Myocyte (in vitro differentiated cells): ENCODE measurements around the gene SALL1. TPM values are rescaled to one million over a fixed set of nuclear protein-coding genes. Genes with fewer than 3 reads are reported as not detected.

Experiments
- DNase-seq: peaks from one replicate; pipeline ENCODE4 v3.0.0-alpha.2; 2012; ENCODE audit warnings: low read depth
- polyA plus RNA-seq: library from polyadenylated mRNA; unstranded; fragments of >200 nt; gene quantifications from one replicate; pipeline ENCODE4 v1.2.1, GENCODE V29; 2012; ENCODE audit warnings: missing spikeins
- total RNA-seq: library from RNA; depleted of rRNA; stranded (reverse); fragments of >200 nt; gene quantifications from 2 replicates; pipeline ENCODE4 v1.2.3, GENCODE V29; 2014

SALL1 gene
- not detected in 2 replicates for total RNA-seq
- not detected for polyA plus RNA-seq

DNA sequence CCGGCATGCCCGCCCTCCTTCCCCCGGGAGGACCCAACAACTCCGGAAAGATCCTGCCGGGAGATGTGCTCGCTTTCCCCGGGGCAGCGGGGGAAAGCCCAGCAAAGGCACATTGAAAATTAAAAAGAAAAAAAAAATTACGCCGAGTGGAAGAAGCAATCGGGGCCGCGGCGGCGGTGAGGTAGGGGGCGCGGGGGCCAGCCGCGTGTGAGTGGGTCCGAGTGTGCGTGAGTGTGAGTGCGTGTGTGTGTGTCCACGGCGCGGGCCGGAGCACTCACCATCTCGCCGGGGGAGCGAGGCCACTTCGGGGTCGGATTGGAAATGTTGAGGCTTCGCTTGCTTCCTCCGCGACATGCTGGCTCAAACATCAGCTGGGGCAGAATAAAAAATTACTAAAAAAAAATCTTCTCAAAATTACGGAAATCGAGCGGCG lies at the start of gene SALL1:
TSS of gene SALL1 (minus strand) at position 383 of the 433 bp plus-strand sequence. CDS start at position 354, 29 bp downstream.
- DNase-seq, result no peak

DNA sequence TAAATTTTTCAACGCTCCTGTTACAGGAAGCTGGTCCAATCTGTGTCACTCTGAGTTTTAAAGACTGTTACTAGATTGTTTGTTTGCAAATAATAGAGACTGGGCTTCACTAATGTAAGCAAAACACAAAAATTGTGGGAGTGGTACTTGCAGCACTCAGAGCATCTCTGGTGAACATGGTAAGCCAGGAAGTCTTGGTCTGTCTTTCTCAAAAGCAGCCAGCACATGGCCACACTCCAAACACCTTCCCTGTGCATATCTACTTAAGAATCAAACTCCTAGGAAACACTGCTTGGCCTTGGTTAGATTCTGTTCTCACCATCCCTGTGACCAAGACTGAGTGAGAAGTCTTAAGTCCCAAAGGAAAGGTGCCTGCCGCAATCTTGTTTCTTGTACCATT lies 49.7 kb upstream of the SALL1 start:
- DNase-seq, result no peak

DNA sequence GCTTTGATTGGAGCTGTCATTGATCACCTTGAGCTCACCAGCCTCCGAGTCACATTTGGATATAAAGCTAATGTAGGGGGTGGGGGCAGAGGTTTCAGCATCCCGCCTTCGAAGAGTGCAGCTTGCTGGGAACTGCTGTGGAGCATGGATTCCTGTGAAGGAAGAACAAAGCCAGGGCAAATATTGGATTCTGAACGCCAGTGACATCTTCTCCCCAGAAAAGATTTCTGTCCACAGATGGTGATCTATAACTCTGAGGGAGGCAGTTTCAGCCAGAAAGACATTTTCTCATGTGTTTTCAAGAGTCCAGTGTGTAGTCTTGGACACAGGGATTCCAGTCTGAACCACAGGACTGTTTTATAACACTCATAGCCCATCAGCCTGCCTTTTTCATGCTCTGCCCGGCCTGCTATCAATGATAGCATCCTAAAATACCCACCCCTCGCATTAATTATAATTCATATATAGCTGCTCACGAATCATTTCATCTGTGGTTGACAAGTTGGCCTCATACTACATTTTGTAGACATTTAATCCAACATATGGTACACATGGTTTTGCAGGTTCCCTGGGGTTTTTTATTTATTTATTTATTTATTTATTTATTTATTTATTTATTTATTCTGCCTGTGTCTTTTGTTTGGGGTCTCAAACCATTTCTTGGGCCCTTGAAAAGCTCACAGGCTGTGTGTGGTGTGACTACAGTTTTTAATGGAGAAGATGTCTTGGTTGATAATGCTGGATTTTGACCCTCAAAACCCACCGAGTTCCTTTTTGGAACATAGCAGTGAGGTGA lies 47.1 kb upstream of the SALL1 start:
- DNase-seq, result no peak

DNA sequence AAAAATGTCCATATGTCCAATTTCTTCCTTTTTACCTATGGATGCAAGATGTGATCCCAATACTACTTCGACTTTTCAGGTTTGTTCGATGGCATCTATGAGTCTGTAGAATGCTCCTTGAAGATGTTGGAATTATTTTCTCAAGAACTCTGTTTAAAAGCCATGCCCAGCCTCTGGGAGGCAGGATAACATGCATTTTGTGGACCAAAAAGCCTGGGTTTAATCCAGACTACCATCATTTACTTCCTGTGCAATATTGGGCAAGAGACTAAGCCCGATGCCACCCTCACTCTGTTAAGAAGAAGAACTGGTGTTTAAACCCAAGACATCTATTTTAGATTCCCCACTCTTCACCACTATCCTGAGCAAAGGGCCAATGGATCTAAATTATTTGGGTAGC lies 42.8 kb upstream of the SALL1 start:
- DNase-seq, result no peak

DNA sequence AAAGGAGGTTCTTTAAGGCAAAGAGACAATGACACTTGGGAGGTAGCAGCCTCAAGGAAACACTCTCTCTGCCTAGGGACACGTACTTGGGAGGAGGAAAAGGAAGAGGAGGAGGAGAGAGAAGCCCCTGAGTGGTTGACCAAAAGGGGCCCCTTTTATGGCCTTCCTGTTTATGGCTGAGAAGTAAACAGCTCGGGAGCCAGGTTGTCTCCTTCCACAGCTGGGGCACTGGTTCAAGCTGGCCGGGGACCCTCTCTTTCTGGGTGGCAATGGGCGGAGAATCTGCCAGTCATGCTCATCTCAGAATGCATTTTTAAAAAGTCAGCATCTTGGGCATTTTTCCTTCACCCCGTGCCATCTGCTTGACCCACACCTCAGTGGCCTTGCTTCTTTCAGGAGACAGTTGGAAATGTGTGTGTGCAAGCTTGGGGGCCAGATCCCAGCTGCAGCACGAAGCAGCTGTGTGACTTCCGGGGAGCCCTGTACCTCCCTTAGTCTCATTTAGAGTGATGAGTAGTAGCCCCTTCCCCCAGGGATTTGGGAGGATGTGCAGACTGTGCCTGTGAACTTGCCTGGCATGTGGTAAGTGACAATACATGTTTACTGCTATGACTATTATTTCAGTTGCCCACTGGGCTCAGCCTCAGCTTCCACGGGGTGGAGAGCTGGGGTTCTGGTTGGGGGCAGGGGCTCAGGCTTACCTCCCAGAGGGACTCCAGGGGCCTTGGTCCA lies 33.8 kb upstream of the SALL1 start:
- no peak for DNase-seq

DNA sequence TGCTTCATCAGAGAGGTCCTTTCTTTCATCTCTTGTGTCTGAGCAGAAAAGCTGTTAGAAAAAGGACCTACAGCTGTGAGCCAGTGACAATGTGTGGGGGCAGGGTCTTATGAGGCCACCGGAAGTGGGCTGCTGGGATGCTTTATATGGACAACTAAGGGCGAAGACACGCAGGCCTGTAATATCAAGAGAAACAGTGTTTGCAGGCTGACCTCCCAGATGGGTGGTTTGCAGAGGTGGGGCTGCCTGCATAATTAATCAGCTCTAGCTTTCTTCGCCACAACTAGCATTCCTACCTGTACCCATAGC lies 30.4 kb upstream of the SALL1 start:
- DNase-seq, result no peak

DNA sequence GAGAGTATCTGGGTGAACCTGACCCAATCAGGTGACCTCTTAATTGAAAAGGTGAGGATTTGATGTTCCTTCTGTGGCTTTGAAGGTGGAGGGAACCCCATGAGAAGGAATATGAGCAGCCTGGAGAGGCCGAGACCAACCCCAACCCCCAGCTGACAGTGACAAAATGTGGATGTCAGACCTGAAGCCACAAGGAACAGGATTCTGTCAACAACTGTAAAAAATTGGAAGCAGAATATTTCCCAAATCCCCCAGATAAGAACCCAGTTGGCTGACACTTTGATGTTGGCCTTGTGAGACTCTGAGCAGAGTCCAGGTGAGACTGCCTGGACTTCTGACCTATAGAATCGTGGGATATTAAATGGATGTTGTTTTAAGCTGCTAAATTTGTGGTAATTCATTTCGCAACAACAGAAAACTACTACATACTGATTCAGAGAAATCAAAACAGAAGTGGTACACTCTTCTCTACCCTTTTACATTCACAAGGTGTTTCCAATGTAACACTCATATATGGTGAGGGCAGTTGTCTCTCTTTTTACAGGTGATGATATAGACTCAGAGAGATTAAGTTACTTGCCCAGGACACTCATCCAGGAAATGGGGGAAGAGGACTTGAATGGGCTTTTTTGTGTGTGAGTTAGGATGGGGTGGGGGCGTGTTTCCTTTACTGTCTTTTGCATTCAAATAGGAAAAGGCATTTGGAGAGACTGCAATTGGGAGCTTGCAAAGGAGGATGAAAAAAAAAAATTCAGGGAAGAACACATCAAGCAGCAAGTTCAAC lies 29.8 kb upstream of the SALL1 start:
- DNase-seq, result no peak

DNA sequence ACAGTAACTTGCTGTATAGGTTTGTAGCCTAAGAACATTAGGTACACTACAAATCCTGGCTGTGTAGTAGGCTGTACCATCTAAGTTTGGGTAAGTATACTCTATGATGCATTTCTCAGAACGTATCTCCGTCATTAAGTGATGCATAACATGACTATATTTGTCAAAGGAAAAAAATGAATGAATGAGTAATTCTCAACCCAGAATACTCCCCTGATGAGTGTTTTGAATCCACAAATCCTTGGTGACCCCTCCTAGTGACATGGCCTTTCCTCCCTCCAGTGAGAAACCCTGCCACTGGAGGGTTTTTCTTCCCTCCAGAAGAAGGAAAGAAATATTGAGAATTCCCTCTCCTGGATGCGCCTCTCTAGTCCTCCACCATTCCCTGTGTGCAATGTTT lies 24.0 kb upstream of the SALL1 start:
- no peak for DNase-seq

DNA sequence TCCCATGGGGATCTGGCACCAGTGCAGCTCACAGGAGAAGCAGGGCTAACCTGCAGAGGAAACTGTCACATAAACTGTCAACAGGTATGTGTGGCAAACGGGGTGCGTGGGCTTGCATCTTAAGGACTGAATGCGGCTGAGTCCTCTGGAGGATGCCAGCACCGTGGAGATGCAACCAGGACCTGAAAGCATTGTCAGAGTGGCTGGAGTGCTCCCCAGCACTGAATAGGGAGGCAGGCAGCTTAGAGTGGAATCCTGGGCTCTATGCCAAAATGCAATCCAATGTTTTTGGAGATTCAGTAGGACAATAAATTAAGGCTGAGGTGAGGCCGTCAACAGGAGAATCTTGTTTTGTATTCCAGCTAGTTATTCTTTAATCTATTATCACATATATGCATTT lies 21.3 kb upstream of the SALL1 start:
- DNase-seq, result no peak

DNA sequence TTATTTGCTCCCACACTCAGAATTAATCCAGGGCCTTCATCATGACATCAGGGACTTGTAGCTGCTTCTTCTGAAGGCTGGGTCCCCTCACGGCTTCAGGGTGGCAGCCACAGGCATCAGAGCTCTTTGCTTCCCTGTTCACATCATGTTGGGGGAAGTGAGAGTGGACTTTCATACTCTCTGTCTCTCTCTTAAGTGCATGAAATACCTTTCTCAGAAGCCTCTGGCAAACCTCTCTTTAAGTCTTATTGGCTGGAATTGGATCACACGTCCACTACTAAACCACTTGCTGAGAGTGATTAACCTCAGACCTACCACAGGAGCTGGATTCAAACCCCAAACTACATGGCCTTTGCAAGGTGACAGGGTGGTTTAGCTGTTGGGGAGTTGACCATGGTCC lies 17.7 kb upstream of the SALL1 start:
- no peak for DNase-seq

DNA sequence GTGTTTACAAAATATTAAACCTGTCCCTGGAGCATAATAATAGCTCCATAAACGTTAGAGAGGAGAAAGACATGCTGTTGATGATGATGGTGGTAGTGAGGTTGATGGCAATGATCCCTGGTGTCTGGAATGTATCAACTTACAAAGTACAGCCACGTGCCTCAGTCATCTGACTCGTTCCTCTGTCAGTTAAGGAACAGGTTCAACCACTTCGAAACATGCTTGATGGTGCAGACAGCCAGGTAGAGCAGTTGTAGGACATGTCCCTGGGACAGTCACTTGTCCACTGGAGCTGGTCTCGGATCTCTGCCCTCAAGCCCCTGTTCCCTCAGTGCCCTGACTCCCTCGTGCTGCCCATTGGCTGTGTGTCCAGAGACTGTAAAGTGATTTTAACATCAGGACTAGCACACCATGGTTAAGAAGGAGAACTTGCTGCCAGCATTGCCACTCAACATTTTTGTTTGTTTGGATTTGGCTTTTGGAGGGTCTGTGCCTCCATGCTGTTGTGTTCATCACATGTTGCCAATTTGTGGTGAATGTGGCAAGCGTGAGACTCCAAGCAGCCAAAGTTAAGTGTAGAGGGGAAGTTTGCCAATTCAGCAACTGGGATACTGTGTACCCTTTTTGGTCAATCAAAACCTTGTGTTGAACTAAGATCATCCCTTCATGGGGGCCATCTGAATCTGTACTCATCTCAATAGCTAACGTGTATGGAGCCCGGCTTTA lies 16.3 kb upstream of the SALL1 start:
- DNase-seq, result no peak

DNA sequence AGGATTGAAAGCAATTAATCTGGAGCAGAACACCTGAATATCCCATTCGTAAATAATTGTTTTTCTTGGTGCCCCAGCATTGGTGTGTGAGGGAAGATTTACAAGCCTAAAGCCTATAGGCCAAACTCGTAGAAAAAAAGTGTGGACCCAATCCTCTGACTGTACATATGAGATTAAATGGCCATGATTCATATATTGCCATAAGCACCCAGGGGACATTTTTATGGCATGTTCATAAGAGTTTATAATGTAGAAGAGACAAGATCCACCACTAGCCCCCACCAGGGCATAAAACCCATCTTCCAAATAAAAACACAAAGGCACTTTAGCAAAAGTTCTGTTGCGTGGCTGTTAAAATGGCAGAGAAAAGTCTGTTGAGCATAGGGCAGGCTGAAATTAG lies 15.5 kb upstream of the SALL1 start:
- no peak for DNase-seq

DNA sequence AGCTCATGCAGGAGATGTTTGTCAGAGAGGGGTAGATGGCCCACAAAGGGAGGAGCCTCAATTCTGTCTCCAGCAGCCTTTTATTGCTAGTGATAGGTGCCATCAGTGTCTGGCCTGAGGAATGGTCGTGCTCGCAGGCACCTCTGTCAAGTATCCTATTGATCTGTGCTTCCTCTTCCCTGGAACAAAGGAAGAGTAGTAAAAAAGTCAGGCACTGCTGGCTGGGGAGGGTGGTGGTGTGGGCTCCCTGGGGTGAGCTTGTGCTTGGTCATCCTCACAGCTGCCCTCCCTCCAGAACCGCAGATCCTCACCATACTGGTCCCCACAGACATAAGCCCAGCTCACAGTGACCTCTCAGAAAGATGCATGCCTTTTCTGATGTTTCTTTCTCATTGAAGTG lies 15.0 kb upstream of the SALL1 start:
- no peak for DNase-seq

DNA sequence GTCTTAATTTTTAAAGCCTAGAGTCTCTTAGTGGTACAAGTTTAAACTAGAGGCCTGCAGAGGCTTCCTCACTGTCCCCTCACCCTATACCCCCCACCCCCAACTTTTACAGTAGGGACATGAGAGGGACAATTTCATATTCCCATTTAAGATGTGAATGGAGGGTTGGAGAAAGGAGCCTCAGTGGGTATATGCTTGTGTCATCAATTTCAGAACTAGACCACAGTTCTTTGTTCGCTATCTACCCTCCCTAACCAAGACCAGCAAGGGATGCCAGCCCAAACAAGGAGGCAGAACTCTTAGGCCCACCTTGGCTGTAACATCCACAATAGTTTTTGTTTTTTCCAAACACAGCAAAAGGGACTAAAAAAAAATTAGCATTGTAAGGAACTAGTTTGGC lies 14.0 kb upstream of the SALL1 start:
- no peak for DNase-seq

DNA sequence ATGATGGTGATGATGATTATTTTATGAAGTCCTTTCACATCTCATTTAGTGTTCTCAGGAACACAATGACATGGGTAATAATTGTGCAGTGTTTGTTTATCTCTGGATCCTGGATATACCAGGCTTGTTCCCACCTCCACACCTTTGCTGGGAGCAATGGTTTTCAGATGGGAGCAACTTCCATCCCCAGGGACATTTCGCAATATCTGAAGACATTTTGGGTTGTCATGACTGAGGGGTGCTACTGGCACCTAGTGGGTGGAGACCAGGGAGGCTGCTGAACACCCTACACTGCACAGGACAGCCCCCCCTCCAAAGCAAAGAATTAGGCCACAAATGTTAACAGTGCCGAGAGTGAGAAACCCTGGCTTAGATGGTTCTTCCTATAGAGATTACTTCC lies 13.5 kb upstream of the SALL1 start:
- DNase-seq, result no peak

DNA sequence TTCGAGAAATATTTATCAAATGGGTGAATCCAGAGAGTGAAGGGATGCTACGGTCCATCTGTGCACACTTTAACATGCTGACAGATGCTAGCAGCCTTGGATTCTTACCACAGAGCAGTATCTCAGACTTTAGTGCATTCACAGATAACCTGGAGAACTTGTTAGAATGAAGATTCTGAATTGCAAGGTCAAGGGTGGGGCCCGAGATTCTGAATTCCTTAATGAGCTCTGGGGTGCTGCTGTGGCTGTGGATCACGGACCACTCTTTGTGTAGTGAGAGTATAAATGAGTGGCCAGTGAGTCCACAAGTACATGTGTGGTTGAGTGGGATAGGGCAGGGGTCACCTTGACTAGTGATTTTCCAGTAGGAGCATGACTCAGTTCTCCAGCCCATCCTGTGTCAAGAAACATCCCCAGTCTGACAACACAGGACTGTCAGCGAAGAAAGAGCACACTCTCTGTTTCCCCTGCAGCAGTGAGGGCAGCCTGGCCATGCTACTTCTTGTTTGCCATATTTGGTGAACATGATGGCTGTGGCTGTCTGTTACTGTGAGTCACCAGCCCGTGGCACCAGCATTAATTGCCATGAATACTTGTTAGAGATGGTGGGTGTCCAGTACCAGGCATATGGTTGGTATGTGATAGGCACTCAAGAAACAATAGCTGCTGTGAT lies 13.0 kb upstream of the SALL1 start:
- DNase-seq, result no peak

DNA sequence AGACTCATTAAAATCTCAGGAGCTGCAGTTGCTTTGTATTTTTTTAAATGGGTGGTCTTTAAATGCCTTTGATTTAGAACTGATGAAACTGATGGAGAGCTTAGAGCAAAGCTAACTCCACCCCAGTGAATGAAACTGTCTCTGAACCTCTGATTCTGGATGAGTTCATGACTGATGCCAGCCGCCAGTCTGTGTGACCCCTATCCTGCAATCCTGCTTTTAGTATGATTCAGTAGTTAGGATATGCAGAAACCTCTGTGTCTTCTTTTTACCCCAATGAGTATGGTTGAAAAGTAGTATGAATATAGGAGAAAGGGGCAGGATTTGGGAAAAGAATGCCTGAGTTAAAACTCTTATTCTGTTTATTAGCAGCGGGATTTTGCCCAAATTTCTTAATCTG lies 12.3 kb upstream of the SALL1 start:
- no peak for DNase-seq

DNA sequence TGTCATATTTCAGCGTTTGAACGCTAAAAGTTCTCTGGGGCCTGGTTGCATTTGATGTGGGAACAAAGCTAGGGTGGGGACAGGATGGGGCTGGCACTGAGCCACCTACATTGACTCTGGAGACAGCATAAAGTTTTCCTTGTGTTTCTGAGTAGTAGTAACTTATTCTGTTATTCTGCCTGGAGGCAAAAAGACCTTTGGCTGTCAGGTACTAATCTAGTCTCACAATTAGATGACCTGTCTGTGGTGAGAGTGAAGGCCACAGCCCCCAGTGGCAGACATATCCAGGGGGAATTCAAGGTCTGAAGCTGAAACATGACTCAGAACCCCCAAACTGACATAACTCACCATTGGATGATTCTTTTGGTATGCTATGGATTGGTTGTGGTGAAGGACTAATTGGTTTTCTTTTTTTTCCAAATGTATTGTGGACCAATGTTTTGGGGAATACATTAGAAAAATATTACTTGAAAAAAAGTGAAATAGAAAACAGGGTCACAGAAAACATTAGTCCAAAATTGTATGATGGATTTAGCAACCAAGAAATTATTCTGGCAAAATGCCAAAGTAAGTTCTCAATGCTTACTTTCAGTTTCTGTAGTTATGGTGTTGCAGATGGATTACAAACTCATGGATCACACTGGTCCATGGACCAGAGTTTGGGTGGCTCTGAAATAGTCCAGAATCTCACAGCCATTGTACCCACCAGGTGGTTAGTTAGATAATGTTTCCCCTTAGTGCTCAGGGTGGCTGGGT lies 10.5 kb upstream of the SALL1 start:
- no peak for DNase-seq

DNA sequence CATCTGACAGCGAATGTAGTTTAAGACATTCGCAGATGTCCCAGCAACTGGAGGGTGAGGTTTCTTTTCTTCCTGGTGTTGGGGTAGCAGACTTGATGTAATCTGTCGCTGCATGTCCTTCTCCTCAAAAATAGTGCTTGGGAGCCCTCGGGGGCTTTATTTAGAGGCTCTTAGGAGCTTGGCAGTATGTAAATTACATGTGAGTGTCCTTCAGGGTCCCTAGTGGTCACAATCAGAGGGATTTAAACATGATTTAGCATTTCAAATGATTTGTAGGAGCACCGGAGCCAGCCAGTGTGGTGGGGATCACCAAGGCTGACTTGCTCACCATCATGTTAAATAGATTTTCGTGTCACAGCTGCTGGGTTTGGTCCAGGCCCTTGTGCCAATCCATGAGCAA lies 8.8 kb upstream of the SALL1 start:
- DNase-seq, result no peak

DNA sequence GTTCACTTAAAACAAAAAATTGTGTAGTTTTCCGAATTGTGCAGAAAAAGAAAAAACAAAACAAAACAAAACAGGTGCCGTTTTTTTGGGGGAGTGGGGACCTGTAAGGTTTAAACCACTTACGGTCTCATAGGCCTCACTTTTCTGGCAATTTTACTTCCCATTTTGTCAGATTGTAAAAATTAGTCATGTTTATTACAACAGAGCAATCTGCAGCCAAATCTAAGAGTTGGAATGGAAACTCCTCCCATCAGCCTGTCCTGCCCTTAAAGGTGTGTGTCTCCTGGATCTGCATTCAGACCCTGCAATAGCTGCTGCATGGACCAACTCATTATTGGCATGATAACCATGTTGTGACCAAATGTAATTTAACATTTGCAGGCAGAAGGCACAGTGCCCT lies 8.2 kb upstream of the SALL1 start:
- DNase-seq, result no peak
